HG02763 (cell line): ENCODE results near the gene DEGS1.

Experiments
- ATAC-seq: cut with Tn5 transposase; IDR thresholded peaks from one replicate; pipeline ENCODE4 v1.9.1; 2021; ENCODE audit warnings: mild to moderate bottlenecking, moderate library complexity; ENCODE audit not compliant: unreplicated experiment

Gene DEGS1

DNA sequence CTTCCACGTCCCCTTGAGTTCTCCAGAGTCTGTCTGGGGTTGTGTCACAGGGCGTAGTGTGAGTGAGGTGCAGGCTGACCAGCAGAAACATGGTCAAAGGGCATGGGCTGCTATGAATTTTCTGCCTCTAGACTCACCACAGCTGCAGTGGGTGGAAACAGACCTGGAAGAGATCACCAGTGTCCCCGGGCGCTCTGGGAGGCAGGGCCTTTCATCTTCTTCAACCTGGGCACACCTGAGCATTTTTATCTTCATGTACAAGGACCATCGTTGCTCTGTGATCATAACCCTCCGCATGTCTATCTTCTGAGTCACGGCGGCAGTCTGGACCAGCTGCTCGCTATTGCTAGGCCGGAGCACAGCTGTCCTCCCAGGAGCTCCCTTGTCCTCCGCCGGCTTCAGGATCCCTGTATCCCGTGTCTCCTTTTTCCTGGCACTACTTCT lies 29.6 kb downstream of the DEGS1 start:
- no peak for ATAC-seq

DNA sequence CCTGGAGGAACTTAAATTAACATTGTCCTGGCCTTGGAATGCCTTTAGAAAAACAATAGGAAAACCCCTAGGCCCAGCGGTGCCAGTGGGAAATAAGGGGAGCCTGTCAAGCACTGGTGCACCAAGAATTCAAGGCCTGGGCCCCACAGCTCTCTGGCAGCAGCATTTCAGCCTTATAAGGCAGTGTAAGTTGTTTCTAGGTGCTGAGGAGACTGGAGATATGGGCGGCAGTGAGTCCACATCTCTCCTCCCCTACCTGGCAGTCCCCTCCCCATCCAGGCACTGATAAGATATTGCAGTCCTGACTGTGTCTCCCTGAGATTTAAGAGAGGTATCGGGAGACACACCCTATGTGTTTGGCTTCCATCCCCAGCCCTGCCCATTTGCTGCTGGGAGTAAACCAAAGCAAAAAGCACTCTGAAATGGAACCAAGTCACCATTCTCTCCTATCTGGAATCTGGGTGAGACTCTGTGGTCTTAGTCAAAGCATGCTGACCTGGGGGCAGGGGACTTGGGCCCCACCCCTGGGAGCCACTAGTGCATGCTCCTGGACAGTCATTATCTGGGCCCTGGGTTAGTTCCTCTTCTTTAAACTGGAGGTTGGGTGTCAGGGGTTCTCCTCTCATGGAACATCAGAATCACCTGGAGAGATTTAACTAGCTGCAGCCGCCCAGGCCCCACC lies 30.5 kb downstream of the DEGS1 start:
- no peak for ATAC-seq

DNA sequence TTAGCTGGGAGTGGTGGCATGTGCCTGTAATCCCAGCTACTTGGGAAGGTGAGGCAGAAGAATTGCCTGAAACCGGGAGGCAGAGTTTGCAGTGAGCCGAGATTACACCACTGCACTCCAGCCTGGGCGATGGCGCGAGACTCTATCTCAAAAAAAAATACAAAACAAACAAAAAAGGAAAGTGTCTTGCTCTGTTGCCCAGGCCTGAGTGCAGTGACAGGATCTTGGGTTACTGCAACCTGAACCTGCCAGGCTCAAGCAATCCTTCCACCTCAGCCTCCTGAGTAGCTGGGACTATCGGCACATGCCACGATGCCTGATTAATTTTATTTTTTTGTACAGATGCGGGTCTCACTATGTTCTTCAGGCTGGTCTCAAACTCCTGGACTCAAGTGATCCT lies 33.3 kb downstream of the DEGS1 start:
- ATAC-seq, result no peak

GRCh38 chr1:224217655-224218623 lies 34.9 kb downstream of the DEGS1 start:
- ATAC-seq, result no peak

GRCh38 chr1:224219011-224219611 lies 36.1 kb downstream of the DEGS1 start:
- no peak for ATAC-seq

GRCh38 chr1:224219612-224220059 lies 36.6 kb downstream of the DEGS1 start:
- ATAC-seq, result no peak

DNA sequence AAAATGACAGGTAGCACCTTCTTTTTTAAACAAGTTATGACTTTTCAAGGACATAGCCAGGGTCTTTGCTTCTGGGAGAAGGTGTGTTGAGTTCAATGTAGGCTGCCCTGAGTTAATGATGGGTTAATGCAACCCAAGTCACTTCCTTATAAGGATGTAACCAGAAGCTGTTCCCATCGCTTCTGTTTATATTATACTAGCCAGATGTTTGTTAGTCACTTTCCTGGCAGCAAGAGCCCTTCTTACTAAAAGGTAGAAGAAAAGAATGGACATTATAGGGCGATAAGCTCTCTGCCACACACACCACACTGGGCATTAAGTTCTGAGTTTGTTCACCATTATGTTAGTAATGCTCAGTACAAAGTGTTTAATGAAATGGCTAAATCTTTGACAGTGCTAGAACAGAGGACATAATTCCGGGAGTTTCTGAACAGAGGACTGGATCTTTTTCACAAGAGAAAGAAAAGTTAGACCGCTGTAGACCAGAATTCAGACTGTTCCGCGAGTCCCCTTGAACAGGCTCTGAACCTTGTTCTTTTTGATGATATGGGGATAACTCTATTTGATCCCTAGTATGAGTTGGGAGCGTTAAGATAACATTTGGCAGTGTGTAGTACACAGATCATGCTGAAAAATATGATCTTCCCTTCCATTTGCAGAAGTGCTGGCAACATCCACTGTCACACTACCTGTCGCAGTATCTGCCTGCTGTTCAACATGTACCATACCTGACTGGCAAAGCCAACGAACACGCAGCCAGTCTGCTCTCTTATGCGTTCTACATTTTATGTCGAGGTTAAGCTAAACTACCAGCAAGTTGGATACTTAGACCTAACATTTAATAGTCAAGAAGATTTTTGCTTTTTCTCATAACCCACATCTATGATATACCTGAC lies 41.0 kb downstream of the DEGS1 start:
- ATAC-seq, result no peak

DNA sequence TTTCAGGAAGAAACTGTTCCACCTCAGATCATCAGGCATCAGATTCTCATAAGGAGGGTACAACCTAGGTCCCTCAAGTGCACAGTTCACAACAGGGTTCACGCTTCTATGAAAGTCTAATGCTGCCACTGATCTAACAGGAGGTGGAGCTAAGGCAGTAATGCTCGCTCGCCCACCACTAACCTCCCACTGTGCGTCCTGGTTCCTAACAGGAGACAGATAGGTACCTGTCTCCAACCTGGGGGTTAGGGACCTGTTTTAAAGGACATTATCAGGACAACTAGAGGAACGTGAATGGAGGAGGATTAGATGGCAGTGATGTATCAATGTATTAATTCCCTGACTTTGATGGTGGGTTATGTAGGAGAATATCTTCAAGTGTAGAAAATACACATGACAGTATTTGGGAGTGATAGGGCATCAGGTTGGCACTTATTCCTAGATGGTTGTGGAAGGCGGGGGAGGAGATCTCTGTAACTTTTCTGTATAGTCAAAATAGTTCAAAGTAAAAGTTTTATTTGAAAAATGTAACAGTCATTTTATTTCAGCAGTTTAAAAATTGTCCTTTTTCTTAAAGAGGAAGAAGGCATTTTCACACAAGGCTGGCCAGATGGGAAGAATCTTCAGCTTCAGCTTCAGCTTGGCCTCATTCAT lies 43.9 kb downstream of the DEGS1 start:
- no peak for ATAC-seq

- no peak for ATAC-seq
These were observed 51.0 kb downstream of the DEGS1 start for GRCh38 chr1:224234017-224234416.

DNA sequence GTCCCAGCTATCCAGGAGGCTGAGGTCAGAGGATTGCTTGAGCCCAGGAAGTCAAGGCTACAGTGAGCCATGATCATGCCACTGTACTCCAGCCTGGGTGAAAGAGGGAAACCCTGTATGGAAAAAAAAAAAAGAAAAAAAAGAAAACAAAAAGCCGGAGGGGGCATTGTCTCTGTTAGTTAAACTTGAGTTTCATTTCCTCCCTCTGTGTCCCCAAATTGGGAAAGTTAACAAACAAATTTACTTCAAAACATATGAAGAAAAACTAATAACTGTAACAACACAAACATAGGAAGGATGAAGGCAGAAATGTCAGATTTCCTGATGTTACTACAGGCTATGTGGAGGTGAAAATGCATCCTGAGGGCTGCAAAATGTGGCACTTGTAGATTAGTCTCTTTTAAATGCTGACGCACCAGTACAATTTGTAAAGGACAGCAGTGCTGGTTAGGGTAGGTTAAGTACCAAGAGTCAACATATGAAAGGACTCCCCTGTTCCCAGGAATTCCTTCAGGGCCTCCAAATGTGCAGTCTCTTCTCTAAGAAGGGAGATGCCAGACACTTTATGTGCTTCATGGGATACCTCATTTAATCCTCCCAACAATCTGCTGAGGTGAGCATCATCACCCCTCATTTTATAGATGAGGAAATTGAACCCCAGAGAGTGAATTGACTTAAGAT lies 52.9 kb downstream of the DEGS1 start:
- ATAC-seq, result no peak

GRCh38 chr1:224237119-224237881 lies 54.3 kb downstream of the DEGS1 start:
- no peak for ATAC-seq

GRCh38 chr1:224238212-224238611 lies 55.2 kb downstream of the DEGS1 start:
- no peak for ATAC-seq

GRCh38 chr1:224238756-224239155 lies 55.7 kb downstream of the DEGS1 start:
- no peak for ATAC-seq
